HepG2 (cell line): ENCODE results near the gene STRN4. TPM values are rescaled to one million over a fixed set of nuclear protein-coding genes. Genes with fewer than 3 reads are reported as not detected.

Source experiments
- ELF3 ChIP-seq: IDR thresholded peaks from 2 replicates; pipeline ENCODE4 v1.6.1; 2016; ENCODE audit warnings: missing genetic modification reagents, missing compliant biosample characterization
- FOXP1 ChIP-seq, 2 experiments: fragments of 450-650 bp in 1 of 2; IDR thresholded peaks; 2 replicates each; pipeline ENCODE4 v1.6.1; 2017 to 2018; ENCODE audit warnings: antibody characterized with exemption in 1 of 2
- HMG20A ChIP-seq: IDR thresholded peaks from 2 replicates; pipeline ENCODE4 v1.6.1; 2016; ENCODE audit warnings: borderline replicate concordance
- JUND ChIP-seq: sonication (generic); formaldehyde crosslinking; IDR thresholded peaks from 2 replicates; pipeline ENCODE4 v1.8.0; 2022; ENCODE audit warnings: mild to moderate bottlenecking, missing genetic modification reagents
- MATR3 ChIP-seq: sonication (generic); formaldehyde crosslinking; IDR thresholded peaks from 2 replicates; pipeline ENCODE4 v1.4.0; 2020; ENCODE audit warnings: missing genetic modification reagents
- MED1 ChIP-seq: sonication (generic); formaldehyde crosslinking; IDR thresholded peaks from 2 replicates; pipeline ENCODE4 v1.4.0; 2020; ENCODE audit warnings: missing genetic modification reagents
- MIER3 ChIP-seq: IDR thresholded peaks from 2 replicates; pipeline ENCODE4 v1.6.1; 2016; ENCODE audit warnings: missing compliant biosample characterization, borderline replicate concordance
- NR2F1 ChIP-seq, 2 experiments: fragments of 450-650 bp in 1 of 2; formaldehyde crosslinking in 1 of 2; IDR thresholded peaks; 2 replicates each; pipeline versions ENCODE4 v1.5.0 to v1.6.1; 2016 to 2020; ENCODE audit warnings: mild to moderate bottlenecking in 1 of 2, missing compliant biosample characterization in 1 of 2, missing genetic modification reagents in 1 of 2, moderate library complexity in 1 of 2
- PTBP1 ChIP-seq: fragments of 200-400 bp; formaldehyde crosslinking; IDR thresholded peaks from 2 replicates; pipeline ENCODE4 v1.6.1; 2018; ENCODE audit warnings: low read length, low read depth; ENCODE audit not compliant: poor library complexity, severe bottlenecking
- SMAD1 ChIP-seq: sonication (generic); formaldehyde crosslinking; IDR thresholded peaks from 2 replicates; pipeline ENCODE4 v1.4.0; 2020; ENCODE audit warnings: missing genetic modification reagents, low read depth, mild to moderate bottlenecking, borderline replicate concordance
- USF2 ChIP-seq, 2 experiments: sonication (generic) in 1 of 2; formaldehyde crosslinking in 1 of 2; IDR thresholded peaks; 2 replicates each; pipeline versions ENCODE4 v1.5.1 to v1.6.1; 2011 to 2020; ENCODE audit warnings: borderline replicate concordance in 1 of 2, low read depth in 1 of 2, low read length in 1 of 2, mild to moderate bottlenecking in 1 of 2, missing genetic modification reagents in 1 of 2, moderate library complexity in 1 of 2
- ZBED4 ChIP-seq: sonication (generic); formaldehyde crosslinking; IDR thresholded peaks from 2 replicates; pipeline ENCODE4 v1.4.0; 2020; ENCODE audit warnings: missing genetic modification reagents, borderline replicate concordance
- ZFX ChIP-seq: sonication (generic); formaldehyde crosslinking; IDR thresholded peaks from 2 replicates; pipeline ENCODE4 v1.4.0; 2020; ENCODE audit warnings: mild to moderate bottlenecking, low read depth, missing genetic modification reagents, moderate library complexity
- ZNF136 ChIP-seq: sonication (generic); formaldehyde crosslinking; IDR thresholded peaks from 2 replicates; pipeline ENCODE4 v1.8.1; 2022; ENCODE audit warnings: low read depth, mild to moderate bottlenecking, moderate library complexity, missing genetic modification reagents
- ZNF605 ChIP-seq: sonication (generic); formaldehyde crosslinking; IDR thresholded peaks from 2 replicates; pipeline ENCODE4 v1.8.0; 2022; ENCODE audit warnings: mild to moderate bottlenecking, missing genetic modification reagents
- ZNF720 ChIP-seq: sonication (generic); formaldehyde crosslinking; IDR thresholded peaks from 2 replicates; pipeline ENCODE4 v1.4.0; 2020; ENCODE audit warnings: missing genetic modification reagents
- ZNF724P ChIP-seq: sonication (generic); formaldehyde crosslinking; IDR thresholded peaks from 2 replicates; pipeline ENCODE4 v1.8.0; 2022; ENCODE audit warnings: missing genetic modification reagents, borderline replicate concordance
- ZNF761 ChIP-seq: sonication (generic); formaldehyde crosslinking; conservative IDR thresholded peaks from 2 replicates; pipeline ENCODE4 v1.4.0; 2020; ENCODE audit warnings: mild to moderate bottlenecking, missing genetic modification reagents
- polyA plus RNA-seq, 8 experiments: library from polyadenylated mRNA; depleted of rRNA in 3 of 8; stranded (reverse) in 7 of 8; unstranded in 1 of 8; fragments of >200 nt; fragmentation: Illumina TruSeq in 4 of 8; extraction: Trizol in 4 of 8; gene quantifications; 2 replicates each; pipeline versions ENCODE4 v1.2.1 to v1.2.3, GENCODE V29; 2011 to 2016; ENCODE audit warnings: low read depth in 4 of 8, missing spikeins in 1 of 8, mixed read lengths in 1 of 8; ENCODE audit not compliant: insufficient read depth in 1 of 8
- total RNA-seq, 5 experiments: library from RNA; depleted of rRNA; stranded (reverse); fragments of >200 nt; fragmentation: Illumina TruSeq; extraction: Trizol; gene quantifications; 2 replicates each; pipeline ENCODE4 v1.2.3, GENCODE V29; 2016; ENCODE audit warnings: low read depth in 1 of 5
- TF ChIP-seq, protein P1 (sequence below): sonication (generic); formaldehyde crosslinking; IDR thresholded peaks from 2 replicates; pipeline ENCODE4 v1.5.1; 2020; ENCODE audit warnings: mild to moderate bottlenecking, missing genetic modification reagents

The STRN4 gene
- total and polyA plus RNA-seq, 2 of the 13 experiments (the other 11 are each of a cell fraction or from before 2014, with no cell fraction given): 43.1 to 57.3 TPM

DNA sequence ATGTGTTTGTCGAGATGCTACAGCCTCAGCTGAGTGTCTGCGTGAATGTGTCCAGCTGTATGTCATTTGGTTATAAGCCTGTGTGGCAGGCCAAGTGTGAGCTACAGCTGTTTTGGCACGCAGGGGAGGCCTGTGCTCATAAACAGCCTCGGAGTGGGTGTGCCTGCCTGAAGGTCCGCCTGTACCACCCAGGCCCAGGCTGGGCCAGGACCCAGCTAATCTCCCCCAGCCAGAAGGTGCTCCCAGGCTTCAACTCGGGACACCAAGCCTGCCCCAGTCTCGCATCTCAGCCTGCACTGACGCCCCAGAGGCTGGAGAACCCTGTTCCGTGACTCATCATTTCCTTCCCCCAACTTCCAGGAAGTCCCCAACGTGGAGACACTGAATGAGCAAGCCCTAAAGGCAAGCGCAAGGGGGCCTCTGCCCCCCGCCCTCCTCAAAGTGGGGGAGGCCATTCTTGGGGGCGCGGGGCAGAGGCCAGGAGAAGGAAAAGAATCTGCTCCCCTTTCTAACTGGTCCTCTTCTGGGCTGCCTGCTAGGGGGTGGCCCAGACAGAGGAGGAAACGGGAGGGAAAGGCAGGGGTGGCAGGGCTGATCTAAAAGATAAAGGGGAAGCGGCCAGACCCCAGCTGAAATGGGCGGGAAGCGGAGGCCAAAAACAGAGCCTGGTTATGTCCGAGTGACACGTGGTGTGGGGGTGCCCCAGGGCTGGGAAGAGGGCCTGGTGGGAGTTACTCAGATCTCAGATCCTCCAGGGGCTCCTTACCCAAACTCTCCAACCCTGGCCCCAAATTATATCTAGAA lies 40.2 kb upstream of the STRN4 start (continued):
- 0 out of 2 replicates have a peak, but pooled peaks have one; percentile 13 for TF ChIP-seq ZBED4 (CRISPR knock-in tag)
- no peak for TF ChIP-seq PTBP1
- no peak for TF ChIP-seq ZNF720 (CRISPR knock-in tag)
- no peak for TF ChIP-seq ZNF136 (CRISPR knock-in tag)
- TF ChIP-seq, protein P1, sequence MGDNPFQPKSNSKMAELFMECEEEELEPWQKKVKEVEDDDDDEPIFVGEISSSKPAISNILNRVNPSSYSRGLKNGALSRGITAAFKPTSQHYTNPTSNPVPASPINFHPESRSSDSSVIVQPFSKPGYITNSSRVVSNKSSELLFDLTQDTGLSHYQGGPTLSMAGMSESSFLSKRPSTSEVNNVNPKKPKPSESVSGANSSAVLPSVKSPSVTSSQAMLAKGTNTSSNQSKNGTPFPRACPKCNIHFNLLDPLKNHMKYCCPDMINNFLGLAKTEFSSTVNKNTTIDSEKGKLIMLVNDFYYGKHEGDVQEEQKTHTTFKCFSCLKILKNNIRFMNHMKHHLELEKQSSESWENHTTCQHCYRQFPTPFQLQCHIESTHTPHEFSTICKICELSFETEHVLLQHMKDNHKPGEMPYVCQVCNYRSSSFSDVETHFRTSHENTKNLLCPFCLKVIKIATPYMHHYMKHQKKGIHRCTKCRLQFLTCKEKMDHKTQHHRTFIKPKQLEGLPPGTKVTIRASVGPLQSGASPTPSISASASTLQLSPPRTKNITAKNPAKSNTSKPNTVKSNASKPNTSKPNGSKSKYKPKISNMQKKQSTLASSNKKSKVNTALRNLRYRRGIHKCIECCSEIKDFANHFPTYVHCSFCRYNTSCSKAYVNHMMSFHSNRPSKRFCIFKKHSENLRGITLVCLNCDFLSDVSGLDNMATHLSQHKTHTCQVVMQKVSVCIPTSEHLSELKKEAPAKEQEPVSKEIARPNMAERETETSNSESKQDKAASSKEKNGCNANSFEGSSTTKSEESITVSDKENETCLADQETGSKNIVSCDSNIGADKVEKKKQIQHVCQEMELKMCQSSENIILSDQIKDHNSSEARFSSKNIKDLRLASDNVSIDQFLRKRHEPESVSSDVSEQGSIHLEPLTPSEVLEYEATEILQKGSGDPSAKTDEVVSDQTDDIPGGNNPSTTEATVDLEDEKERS (CRISPR knock-in tag): no peak
- no peak for TF ChIP-seq NR2F1 (CRISPR knock-in tag; IDR thresholded peaks at IDR 0.05)
- TF ChIP-seq ZFX (CRISPR knock-in tag): peak; percentile 44; the same call in 1 of the 2 replicates
- TF ChIP-seq MIER3 (CRISPR knock-in tag): peak; percentile 25; the same call in 1 of the 2 replicates
- no peak for TF ChIP-seq ZNF761 (CRISPR knock-in tag)
- TF ChIP-seq ELF3 (CRISPR knock-in tag): peak; percentile 76; the same call in 1 of the 2 replicates
- TF ChIP-seq ZNF605 (CRISPR knock-in tag): 0 out of 2 replicates have a peak, but pooled peaks have one; percentile 45
- peak; percentile 23; the same call in 1 of the 2 replicates for TF ChIP-seq MED1
- TF ChIP-seq ZNF724P: no peak
- TF ChIP-seq SMAD1: no peak
- no peak for TF ChIP-seq FOXP1 (IDR thresholded peaks at IDR 0.05)
- no peak for TF ChIP-seq FOXP1 (CRISPR knock-in tag; IDR thresholded peaks at IDR 0.05)
- no peak for TF ChIP-seq MATR3 (CRISPR knock-in tag)
- TF ChIP-seq USF2 (IDR thresholded peaks at IDR 0.05; ENCODE audit: low read depth, low read length): no peak
- no peak for TF ChIP-seq USF2 (CRISPR knock-in tag; IDR thresholded peaks at IDR 0.05; ENCODE audit: borderline replicate concordance)
- no peak for TF ChIP-seq HMG20A (CRISPR knock-in tag)
- TF ChIP-seq JUND (CRISPR knock-in tag): no peak
